HG03060 (cell line): Measurements from ENCODE around the gene EIF3CL.
A peak's percentile ranks its signal among the peaks of the same experiment; 100 is the strongest.
"Not testable (repeated sequence)": the region's sequence is repeated elsewhere in the genome, so short reads cannot be mapped to it uniquely, and the experiment has no call there.

Source experiments
- ATAC-seq: cut with Tn5 transposase; IDR thresholded peaks from one replicate; pipeline ENCODE4 v1.9.1; 2021; ENCODE audit warnings: low read depth, moderate number of reproducible peaks; ENCODE audit not compliant: unreplicated experiment

Gene EIF3CL

GRCh38 chr16:28403220-28404072 is at the start of gene EIF3CL:
Gene EIF3CL, minus strand, starts transcription at chr16:28403841. Its CDS starts 223 bp downstream, at chr16:28403618.
- peak; percentile 68 for ATAC-seq

DNA sequence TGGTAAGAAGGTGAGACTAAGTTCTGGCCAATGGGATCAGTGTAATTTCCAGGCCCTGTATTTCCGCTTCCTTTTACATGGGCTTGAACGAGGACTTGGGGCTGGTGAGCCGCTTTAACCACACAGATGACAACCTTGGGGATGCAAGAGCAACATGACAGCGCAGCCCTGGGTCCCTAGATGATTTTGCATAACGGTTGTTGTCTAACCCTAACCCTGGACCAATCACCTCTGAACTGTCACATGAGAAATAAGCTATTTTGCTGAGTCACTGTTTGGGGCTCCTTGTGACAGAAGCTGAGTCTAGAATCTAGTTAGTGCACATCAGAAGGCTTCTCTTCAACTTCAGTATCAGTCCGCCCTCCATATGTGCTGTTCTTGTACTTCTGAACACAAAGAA is 43.4 kb upstream of the EIF3CL start:
- not testable (repeated sequence) for ATAC-seq

DNA sequence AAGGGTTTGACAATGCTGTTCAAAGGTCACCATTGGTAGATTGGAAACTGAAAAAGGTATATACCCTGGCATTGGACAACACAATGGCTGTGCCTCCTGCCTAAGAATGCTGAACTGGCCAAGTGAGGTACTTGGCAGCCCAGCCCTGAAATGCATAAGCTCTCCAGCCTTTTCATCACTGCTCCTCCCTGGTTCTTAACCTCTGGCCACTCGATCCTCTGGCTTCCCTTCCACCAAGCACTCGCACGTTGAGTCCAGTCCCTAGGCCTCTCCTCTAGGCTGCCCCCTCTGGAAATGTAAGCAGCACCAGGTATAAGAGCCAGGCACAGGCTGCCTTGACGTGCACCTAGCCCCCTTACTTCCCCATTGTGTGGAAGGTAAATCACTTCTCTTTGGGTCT is 42.7 kb upstream of the EIF3CL start:
- ATAC-seq: not testable (repeated sequence)

DNA sequence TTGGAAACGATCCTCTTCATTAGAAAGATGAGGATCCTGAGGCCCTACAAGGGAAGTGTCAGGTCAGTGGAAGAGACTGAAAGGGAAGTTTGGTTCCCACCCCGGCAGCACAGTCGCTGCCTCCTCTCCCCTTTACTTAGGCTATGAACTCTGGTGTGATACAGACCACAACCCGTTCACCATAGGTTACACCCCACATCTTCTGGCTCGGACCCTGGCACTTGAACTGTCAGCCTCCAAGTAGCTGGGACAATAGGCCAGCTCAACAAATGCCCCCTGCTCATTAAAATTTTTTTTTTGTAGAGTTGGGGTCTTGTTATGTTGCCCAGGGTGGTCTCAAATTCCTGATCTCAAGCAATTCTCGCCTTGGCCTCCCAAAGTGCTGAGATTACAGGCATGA is 40.3 kb upstream of the EIF3CL start:
- not testable (repeated sequence) for ATAC-seq

DNA sequence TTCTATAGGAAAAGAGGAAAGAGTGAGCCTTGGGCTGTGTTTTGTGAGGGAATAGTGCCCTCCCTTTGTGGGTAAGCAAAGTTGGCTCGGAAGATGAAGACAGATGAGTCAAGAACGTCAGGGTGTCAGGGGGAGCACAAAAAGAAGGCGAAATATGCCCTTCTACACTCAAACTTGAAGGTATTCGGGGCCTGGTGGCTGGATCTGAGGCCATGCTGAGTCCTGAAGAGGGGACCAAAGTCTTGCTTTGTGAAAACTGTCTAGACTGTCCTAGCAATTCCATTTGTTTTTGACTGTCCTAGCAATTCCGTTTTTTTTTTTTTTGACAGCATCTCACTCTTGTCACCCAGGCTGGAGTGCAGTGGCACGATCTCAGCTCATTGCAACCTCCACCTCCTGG is 35.3 kb upstream of the EIF3CL start:
- not testable (repeated sequence) for ATAC-seq

- not testable (repeated sequence) for ATAC-seq
These were observed 31.7 kb upstream of the EIF3CL start for GRCh38 chr16:28435340-28435739.

DNA sequence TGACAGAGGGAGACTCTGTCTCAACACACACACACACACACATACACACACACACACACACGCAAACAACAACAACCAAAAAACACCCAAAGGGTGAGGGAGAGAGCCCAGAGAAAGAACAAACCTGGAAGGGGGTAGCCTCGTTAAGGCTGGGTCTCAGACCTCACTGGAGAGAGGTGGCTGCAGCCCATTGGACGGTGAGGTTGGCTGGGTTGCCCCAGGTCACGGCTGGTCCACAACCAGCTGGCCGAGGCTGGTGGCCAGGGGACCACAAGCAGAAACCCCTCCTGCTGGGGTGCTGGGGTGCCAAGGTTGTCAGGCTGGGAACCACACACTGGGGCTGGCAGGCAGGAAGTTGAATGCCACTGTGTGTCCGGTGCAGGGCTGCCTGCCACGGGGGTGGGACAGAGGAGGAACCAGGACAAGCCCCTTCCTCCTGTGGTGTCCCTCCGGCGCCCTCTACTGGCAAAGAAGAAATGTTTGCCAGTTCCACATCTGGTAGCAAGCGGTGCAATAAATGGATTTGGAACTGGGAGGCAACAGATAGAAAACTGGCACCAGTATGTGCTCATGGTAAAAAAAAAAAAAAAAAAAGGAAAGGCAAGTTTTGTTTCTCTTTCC is 22.5 kb upstream of the EIF3CL start:
- not testable (repeated sequence) for ATAC-seq

GRCh38 chr16:28421071-28421750 is 17.6 kb upstream of the EIF3CL start:
- not testable (repeated sequence) for ATAC-seq

DNA sequence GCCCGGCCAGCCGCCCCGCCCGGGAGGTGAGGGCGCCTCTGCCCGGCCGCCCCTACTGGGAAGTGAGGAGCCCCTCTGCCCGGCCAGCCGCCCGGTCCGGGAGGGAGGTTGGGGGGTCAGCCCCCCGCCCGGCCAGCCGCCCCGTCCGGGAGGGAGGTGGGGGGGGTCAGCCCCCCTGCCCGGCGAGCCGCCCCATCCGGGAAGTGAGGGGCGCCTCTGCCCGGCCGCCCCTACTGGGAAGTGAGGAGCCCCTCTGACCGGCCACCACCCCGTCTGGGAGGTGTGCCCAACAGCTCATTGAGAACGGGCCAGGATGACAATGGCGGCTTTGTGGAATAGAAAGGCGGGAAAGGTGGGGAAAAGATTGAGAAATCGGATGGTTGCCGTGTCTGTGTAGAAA is 13.4 kb upstream of the EIF3CL start:
- not testable (repeated sequence) for ATAC-seq

GRCh38 chr16:28414530-28414929 is 10.9 kb upstream of the EIF3CL start:
- ATAC-seq: not testable (repeated sequence)

GRCh38 chr16:28413585-28413984 is 9.9 kb upstream of the EIF3CL start:
- not testable (repeated sequence) for ATAC-seq

DNA sequence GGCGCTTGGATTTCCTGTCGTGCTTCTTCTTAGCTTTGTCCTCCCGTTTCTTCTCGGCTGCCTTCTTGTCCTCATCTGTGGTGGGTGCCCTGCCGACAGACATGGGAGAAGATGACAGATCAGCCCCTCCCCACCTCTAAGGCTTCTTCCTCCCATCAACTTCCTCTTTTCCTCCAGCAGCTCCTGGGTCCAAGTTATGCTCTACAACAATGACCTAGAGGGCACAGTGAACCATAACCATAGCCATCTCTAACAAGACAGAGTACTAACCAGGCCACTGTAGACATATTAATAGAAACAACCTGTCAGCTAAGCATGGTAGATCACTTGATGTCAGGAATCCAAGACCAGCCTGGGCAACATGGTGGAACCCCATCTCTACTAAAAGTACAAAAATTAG is 11.6 kb downstream of the EIF3CL start:
- not testable (repeated sequence) for ATAC-seq

DNA sequence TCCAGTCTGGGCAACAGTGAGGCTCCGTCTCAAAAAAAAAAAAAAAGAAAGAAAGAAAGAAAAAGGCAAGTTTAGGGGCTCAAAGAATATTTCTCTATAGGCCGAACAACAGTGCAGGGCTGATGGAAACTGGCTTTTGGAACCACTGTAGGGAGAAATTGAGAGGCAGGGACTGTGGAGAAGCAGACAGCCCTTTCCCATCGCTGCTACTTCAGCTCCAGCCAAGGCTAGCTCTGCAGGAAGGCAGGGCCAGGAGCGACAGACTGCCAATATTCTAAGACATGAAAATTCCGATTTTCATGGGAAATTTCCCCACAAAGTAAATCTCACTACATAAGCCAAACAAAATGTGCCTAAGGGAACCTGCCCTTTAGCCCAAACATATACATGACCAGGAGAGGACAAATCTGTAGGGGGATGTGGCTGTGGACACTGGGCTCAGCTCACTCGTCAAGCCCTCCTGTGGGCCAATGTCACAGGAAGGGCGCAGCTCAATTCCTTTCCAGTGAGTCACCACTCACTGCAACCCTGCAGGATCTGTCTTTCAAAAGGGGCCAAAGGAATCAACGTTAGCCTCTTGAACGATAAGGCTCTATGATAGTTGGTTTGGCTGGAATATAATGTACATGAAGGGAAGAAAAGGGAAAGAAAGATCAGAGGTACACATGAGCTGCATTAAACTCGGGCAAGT is 21.3 kb downstream of the EIF3CL start:
- not testable (repeated sequence) for ATAC-seq

- ATAC-seq: not testable (repeated sequence)
These were observed 25.8 kb downstream of the EIF3CL start for GRCh38 chr16:28377822-28378221.

DNA sequence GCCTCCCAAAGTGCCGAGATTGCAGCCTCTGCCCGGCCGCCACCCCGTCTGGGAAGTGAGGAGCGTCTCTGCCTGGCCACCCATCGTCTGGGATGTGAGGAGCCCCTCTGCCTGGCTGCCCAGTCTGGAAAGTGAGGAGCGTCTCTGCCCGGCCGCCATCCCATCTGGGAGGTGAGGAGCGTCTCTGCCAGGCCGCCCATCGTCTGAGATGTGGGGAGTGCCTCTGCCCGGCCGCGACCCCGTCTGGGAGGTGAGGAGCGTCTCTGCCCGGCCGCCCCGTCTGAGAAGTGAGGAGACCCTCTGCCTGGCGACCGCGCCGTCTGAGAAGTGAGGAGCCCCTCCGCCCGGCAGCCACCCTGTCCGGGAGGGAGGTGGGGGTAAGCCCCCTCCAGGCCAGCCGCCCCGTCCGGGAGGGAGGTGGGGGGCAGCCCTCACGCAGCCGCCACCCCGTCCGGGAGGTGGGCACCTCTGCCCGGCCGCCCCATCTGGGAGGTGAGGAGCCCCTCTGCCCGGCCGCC is 26.5 kb downstream of the EIF3CL start:
- ATAC-seq: not testable (repeated sequence)

GRCh38 chr16:28375115-28375514 is 28.5 kb downstream of the EIF3CL start:
- ATAC-seq: not testable (repeated sequence)

- not testable (repeated sequence) for ATAC-seq
These were observed 29.4 kb downstream of the EIF3CL start for GRCh38 chr16:28374281-28374680.

GRCh38 chr16:28367926-28368325 is 35.7 kb downstream of the EIF3CL start:
- not testable (repeated sequence) for ATAC-seq

DNA sequence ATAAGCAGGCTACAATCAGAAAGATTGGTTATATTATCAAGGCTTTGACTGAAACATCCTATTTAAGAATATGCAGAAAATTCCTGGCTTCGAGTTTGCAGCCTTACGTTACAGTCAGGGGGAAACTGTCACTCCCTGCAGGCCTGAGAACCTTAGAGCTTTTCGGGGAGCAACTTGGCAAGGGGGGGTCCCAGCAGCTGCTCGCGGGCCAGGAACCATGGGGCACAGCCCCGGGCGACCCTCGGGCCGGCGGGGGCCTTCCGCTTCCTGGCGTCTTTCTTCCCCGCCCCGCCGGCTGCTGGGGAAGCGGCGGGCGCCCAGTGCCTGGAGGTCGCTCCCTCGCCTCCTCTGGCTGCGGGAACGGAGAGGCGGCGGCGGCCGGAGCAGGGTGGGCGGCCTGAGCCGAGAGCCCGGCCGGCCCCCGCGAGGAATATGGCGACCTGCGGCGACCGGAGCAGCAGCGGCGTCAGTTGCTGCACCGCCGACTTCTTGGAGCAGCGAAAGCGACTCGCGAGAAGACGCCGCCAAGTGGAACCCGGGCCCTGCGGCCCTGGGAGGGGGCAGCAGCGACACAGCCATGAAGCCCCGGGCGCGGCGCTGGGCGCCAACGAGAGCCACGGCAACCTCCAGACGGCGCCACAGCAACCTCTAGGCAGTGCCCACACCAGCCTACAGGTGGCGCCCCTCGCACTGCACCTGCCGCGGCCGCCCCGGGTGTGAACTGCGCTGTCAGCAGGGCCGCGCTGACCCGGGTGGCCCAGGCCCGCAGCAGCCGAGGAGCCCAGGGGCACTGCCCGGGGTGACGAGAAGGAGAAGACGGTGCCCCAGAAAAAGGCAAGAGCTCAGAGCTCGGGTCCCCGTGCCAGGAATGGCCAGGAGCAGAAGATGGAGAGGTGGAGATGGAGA is 39.1 kb downstream of the EIF3CL start:
- peak; percentile 47 for ATAC-seq
